Measurements from ENCODE around the gene CHD9NB. TPM values are rescaled to one million over a fixed set of nuclear protein-coding genes. Genes with fewer than 3 reads are reported as not detected.
A peak's percentile ranks its signal among the peaks of the same experiment; 100 is the strongest.
"Not testable (repeated sequence)": the region's sequence is repeated elsewhere in the genome, so short reads cannot be mapped to it uniquely, and the experiment has no call there.

CHD9NB gene
- total RNA-seq, 4 donors from 2014 or later, result 4.6 to 15.4 (median 10.0) TPM

DNA sequence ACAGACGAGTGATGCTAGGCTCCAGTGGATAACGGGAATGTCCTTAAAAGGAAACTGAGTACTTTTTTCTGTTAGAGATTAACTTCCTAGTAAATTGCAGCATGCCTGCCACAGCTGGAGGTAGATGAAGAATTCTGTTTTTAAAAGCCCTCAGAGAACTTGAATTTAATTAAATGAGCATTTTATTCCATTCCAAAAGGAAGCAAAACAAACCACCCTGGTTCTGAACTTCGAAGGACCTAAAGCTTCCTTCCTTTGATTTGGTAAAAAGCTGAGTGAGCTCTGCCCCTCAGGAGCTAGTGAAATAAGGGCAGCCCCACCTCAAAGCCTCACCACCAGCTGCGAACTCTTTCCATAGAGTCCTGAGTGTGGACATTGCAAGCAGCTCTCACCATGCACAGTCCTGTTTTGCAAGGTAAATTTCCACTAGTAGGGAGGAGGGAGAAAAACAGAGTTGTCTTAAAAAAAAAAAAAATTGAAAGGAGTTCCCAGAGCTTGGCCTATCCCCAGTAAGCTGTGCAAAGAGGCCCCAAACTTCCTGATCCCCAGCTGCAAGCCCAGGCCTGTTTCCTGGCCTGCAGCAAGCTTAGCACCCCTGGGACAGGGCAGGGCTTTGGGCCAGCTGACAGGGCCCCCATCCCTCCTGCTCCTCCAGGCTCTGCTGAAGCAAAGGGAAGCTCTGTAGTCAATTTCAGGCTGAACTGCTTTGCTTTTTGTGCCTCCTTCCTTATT, 11.2 kb downstream of the CHD9NB start:
- DNase-seq (ENCODE audit: low spot score in 2 of 2), result peak in 1 of 2 donors; percentile 66
- no peak overlapping the region for H3K4me3 ChIP-seq (ENCODE audit: low read depth, poor library complexity, severe bottlenecking)
- 32 to 34% methylated on average over 4 of the region's 4 CpGs for WGBS, 2 donors
- intact Hi-C loops (cut with DNase I; ENCODE audit: low total_unique reads), result no loop called here
- TF ChIP-seq, protein P1, sequence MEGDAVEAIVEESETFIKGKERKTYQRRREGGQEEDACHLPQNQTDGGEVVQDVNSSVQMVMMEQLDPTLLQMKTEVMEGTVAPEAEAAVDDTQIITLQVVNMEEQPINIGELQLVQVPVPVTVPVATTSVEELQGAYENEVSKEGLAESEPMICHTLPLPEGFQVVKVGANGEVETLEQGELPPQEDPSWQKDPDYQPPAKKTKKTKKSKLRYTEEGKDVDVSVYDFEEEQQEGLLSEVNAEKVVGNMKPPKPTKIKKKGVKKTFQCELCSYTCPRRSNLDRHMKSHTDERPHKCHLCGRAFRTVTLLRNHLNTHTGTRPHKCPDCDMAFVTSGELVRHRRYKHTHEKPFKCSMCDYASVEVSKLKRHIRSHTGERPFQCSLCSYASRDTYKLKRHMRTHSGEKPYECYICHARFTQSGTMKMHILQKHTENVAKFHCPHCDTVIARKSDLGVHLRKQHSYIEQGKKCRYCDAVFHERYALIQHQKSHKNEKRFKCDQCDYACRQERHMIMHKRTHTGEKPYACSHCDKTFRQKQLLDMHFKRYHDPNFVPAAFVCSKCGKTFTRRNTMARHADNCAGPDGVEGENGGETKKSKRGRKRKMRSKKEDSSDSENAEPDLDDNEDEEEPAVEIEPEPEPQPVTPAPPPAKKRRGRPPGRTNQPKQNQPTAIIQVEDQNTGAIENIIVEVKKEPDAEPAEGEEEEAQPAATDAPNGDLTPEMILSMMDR (IDR thresholded peaks at IDR 0.05), result no peak
- TF ChIP-seq POLR2A (IDR thresholded peaks at IDR 0.05), result no peak

DNA sequence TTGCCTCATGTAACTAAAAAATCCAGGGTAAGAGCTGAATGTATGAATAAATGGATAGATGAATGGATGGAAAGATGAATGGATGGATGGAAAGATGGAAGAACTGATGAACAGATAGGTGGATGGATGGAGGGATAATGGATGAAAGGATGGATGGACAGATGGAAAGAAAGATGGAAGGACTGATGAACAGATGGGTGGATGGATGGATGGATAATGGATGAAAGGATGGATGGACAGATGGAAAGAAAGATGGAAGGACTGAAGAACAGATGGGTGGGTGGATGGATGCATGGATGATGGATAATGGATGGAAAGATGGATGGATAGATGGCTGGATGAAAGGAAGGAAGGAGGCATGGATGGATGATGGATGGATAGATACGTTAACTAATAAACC, 11.9 kb downstream of the CHD9NB start:
- no peak for TF ChIP-seq POLR2A (IDR thresholded peaks at IDR 0.05)
- 94 to 95% methylated on average over 1 of the region's 1 CpG for WGBS, 2 donors
- DNase-seq (ENCODE audit: low spot score in 2 of 2), result no peak
- no peak overlapping the region for H3K4me3 ChIP-seq (ENCODE audit: low read depth, poor library complexity, severe bottlenecking)
- intact Hi-C loops (cut with DNase I; ENCODE audit: low total_unique reads), result no loop called here

DNA sequence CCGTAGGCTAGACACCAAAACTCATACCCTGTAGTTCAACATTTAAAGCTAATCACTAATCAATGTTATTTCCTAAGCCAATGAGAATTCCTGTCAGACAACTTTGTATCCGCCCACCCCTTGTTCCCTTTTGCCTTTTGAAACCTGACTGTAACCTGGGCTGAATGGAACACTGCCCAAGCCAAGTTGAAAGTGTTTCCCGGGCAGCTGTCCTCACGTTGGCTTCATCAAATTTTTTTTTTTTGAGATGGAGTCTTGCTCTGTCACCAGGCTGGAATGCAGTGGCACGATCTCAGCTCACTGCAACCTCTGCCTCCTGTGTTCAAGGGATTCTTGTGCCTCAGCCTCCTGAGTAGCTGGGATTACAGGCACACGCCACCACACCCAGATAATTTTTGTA, 16.0 kb downstream of the CHD9NB start:
- WGBS, 2 donors, result 52 to 54% methylated on average over 6 of the region's 6 CpGs
- DNase-seq (ENCODE audit: low spot score in 2 of 2); intact Hi-C loops (cut with DNase I; ENCODE audit: low total_unique reads); H3K4me3 ChIP-seq (ENCODE audit: low read depth, poor library complexity, severe bottlenecking): not testable (repeated sequence)

DNA sequence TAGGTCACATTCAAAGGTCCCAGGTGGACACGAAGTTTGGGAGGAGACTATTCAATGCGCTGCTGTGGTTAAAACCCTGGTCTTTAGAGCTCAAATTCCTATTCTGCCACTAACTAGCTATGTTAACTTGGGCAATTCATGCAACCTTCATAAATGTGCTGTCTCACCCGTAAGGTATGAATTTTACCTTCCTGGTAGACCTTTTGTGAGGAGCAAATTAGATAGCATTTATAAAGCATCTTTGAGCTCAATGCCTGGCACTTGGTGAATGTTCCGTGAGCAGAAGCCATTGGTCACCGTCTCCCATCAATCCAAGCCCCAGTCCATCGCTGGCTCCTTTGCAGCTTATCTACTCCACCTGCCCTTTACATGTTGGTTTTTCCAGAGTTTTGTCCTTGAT, 16.6 kb downstream of the CHD9NB start:
- intact Hi-C loops (cut with DNase I; ENCODE audit: low total_unique reads), result no loop called here
- WGBS, 2 donors, result 85 to 94% methylated on average over 6 of the region's 6 CpGs
- TF ChIP-seq, protein P1 (IDR thresholded peaks at IDR 0.05), result no peak
- TF ChIP-seq POLR2A (IDR thresholded peaks at IDR 0.05), result no peak
- no peak for DNase-seq (ENCODE audit: low spot score in 2 of 2)
- no peak overlapping the region for H3K4me3 ChIP-seq (ENCODE audit: low read depth, poor library complexity, severe bottlenecking)

DNA sequence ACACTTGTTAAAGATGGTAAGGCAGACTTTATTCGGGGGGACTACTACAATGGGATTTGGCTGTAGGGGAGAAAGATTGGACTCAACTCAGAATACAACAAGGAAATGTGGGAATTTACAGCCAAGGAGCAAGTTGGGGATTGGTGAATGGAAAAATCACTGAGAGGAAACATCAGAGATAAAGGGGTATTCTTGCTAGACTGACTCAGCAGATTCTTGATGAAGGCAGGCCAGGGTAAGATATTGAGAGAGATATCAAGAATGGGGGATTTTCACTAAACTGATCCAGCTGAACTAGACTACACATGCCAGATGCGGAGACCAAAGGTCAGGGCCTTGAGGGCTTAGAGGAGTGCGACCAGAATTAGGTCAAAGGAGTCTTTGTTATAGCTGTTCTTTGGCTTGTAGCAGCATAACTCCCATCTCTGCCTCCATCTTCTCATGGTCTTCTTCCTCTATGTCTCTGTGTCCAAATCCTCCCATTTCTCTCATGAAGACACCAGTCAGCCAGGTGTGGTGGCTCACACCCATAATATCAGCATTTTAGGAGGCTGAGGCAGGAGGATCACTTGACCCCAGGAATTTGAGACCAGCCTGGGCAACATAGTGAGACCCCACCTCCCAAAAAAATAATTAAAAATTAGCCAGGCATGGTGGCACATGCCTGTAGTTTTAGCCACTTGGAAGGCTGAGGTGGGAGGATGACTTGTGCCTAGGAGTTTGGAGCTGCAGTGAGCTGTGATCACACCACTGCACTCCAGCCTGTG, 17.3 kb downstream of the CHD9NB start:
- 75% methylated on average over 3 of the region's 3 CpGs for WGBS, 2 donors
- no peak for TF ChIP-seq POLR2A (IDR thresholded peaks at IDR 0.05)
- TF ChIP-seq, protein P1 (IDR thresholded peaks at IDR 0.05), result no peak
- intact Hi-C loops (cut with DNase I; ENCODE audit: low total_unique reads), result no loop called here
- no peak overlapping the region for H3K4me3 ChIP-seq (ENCODE audit: low read depth, poor library complexity, severe bottlenecking)
- no peak for DNase-seq (ENCODE audit: low spot score in 2 of 2)

DNA sequence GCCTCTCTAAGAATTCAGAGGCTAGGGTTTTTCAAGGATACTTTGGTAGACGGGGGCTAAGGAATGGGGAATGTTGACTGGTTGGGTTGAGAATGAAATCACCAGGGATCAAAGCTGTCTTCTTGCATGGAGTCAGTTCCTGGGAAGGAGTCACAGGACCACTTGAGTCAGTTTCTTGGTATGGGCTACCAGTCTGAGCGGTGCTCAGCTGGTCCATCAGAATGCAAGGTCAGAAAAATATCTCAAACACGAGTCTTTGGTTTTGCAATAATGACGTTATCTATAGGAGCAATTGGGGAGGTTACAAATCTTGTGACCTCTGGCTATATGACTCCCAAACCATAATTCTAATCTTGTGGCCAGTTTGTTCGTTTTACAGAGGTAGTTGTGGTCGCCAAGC, 18.4 kb downstream of the CHD9NB start:
- WGBS, 2 donors, result 72 to 77% methylated on average over 6 of the region's 6 CpGs
- no peak overlapping the region for H3K4me3 ChIP-seq (ENCODE audit: low read depth, poor library complexity, severe bottlenecking)
- TF ChIP-seq POLR2A (IDR thresholded peaks at IDR 0.05), result no peak
- TF ChIP-seq, protein P1 (IDR thresholded peaks at IDR 0.05), result no peak
- intact Hi-C loops (cut with DNase I; ENCODE audit: low total_unique reads), result no loop called here
- no peak for DNase-seq (ENCODE audit: low spot score in 2 of 2)

Data from lower leg skin (tissue), 4 donors.